Measurements from ENCODE around the gene GPX4. TPM values are rescaled to one million over a fixed set of nuclear protein-coding genes. Genes with fewer than 3 reads are reported as not detected.

Gene GPX4
- total and polyA plus RNA-seq, 2 donors (not counting 3 experiments of a cell fraction or from before 2014, with no cell fraction given): 469 to 1,136 TPM

DNA sequence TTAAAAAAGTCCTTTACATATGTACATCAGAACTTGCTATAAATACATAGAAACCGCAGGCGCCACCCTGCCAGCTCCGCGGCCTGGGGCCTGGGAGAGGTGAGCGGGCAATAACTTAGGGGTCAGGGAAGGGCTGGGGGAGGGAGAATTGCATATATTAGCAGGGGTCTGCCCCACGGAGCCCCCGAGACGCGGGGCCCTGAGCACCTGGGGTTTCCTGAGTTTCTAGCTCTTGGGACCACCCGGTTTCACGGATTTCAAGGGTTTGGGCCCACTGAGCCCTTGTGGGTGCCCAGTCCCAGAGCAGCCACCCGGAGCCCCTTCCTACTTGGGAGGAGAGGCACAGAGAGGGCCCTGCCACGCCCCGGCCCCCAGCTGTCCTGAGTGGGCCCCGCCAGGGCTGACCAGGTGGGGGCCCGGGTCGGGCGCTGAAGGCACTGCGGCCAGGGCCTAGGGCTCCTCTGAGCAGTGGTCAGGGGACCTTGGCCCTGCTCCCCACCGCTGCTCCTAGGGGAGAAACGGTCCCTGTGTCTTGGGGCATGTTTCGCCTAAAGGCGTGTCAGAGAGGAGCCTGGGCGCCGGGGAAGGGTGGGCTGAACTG is 4.0 kb downstream of the GPX4 start:
- no peak for DNase-seq (ENCODE audit: low read depth, low spot score)
- no peak for FAIRE-seq
- no peak overlapping the region for H3K4me3 ChIP-seq (replicated peaks in 1 of 3; ENCODE audit: insufficient read depth in 1 of 3, low read depth in 1 of 3, low read length in 3 of 3)
- no peaks in the 10 kb centered on the region for H3K27me3 ChIP-seq (ENCODE audit: control insufficient read depth in 2 of 2, insufficient read depth in 2 of 2, low read length in 2 of 2)
- no peaks in the 10 kb centered on the region for H3K9me3 ChIP-seq (replicated peaks; ENCODE audit: control insufficient read depth, insufficient read depth, low read length)
- intact Hi-C loops (cut with micrococcal nuclease) (loop anchor here (10.0 kb wide), 1 partner anchor 173 kb away; no protein-coding TSS in a partner anchor), dilution Hi-C loops (cut with MboI; ENCODE audit: extremely low pct_ligation_motif_present, low sequenced_read_pairs) (no loop called here)
- POLR2A ChIA-PET: no interaction called here
- H3K4me2 ChIP-seq (ENCODE audit: insufficient read depth, low read length): no peak overlapping the region
- no peaks in the 10 kb centered on the region for H3K9me1 ChIP-seq (replicated peaks; ENCODE audit: control insufficient read depth, extremely low read depth, insufficient read depth, low read length)
- TF ChIP-seq JUN (IDR thresholded peaks at IDR 0.05; ENCODE audit: borderline replicate concordance, insufficient read depth, insufficient read length, low read depth) (no peak), FOS (IDR thresholded peaks at IDR 0.05; ENCODE audit: borderline replicate concordance, insufficient read depth, low read length) (no peak), POLR2A (IDR thresholded peaks at IDR 0.05; ENCODE audit: low read depth, low read length) (no peak), GATA2 (IDR thresholded peaks at IDR 0.05; ENCODE audit: insufficient read depth, insufficient read length, low read depth, low read length) (no peak), MYC (IDR thresholded peaks at IDR 0.05; ENCODE audit: low read depth, low read length) (no peak), POLR2AphosphoS5 (IDR thresholded peaks at IDR 0.05; ENCODE audit: insufficient read depth, low read depth, low read length) (no peak), EZH2 (IDR thresholded peaks at IDR 0.05; ENCODE audit: borderline replicate concordance, low read depth, low read length, severe bottlenecking) (no peak)
- TF ChIP-seq, protein P1, sequence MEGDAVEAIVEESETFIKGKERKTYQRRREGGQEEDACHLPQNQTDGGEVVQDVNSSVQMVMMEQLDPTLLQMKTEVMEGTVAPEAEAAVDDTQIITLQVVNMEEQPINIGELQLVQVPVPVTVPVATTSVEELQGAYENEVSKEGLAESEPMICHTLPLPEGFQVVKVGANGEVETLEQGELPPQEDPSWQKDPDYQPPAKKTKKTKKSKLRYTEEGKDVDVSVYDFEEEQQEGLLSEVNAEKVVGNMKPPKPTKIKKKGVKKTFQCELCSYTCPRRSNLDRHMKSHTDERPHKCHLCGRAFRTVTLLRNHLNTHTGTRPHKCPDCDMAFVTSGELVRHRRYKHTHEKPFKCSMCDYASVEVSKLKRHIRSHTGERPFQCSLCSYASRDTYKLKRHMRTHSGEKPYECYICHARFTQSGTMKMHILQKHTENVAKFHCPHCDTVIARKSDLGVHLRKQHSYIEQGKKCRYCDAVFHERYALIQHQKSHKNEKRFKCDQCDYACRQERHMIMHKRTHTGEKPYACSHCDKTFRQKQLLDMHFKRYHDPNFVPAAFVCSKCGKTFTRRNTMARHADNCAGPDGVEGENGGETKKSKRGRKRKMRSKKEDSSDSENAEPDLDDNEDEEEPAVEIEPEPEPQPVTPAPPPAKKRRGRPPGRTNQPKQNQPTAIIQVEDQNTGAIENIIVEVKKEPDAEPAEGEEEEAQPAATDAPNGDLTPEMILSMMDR (IDR thresholded peaks at IDR 0.05; ENCODE audit: extremely low read depth in 1 of 2, insufficient read depth in 1 of 2, low read depth in 1 of 2, low read length in 2 of 2): no peak
- TF ChIP-seq, protein P2, sequence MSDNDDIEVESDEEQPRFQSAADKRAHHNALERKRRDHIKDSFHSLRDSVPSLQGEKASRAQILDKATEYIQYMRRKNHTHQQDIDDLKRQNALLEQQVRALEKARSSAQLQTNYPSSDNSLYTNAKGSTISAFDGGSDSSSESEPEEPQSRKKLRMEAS (IDR thresholded peaks at IDR 0.05; ENCODE audit: insufficient read depth, insufficient read length): no peak
- peaks cover 18% of the 10 kb centered on the region for H3K79me2 ChIP-seq (ENCODE audit: control insufficient read depth, insufficient read depth, low read length)
- BruUV-seq (replicated peaks): no TSS peak
- no peak overlapping the region for H3K9ac ChIP-seq (replicated peaks; ENCODE audit: extremely low read depth, insufficient read depth, low read length)
- H2AFZ ChIP-seq (ENCODE audit: low read depth, low read length): no peak overlapping the region
- H3K4me1 ChIP-seq (ENCODE audit: control insufficient read depth, extremely low read depth, insufficient read depth, low read length): peaks cover 12% of the 10 kb centered on the region
- no peaks in the 10 kb centered on the region for H4K20me1 ChIP-seq (replicated peaks; ENCODE audit: control insufficient read depth, extremely low read depth, insufficient read depth, low read length)
- no peak overlapping the region for H3K27ac ChIP-seq (ENCODE audit: insufficient read depth, low read depth, low read length)
- CTCF ChIA-PET: interaction anchor here (1.2 kb wide), 1 partner anchor 37 kb away, joined by 3 read pairs; no protein-coding TSS in a partner anchor
- H3K36me3 ChIP-seq (ENCODE audit: control insufficient read depth in 2 of 2, extremely low read depth in 1 of 2, insufficient read depth in 2 of 2, low read length in 2 of 2): peaks cover 11 to 33% of the 10 kb centered on the region in 2 experiments

Measured in endothelial cell of umbilical vein (primary cell).